Hematopoietic multipotent progenitor cell treated with erythropoietin and hydrocortisone succinate and interleukin-3 and kit ligand, for 6 days (in vitro differentiated cells): Measurements from ENCODE around the gene KRTAP10-7.
"Not testable (repeated sequence)": the region's sequence is repeated elsewhere in the genome, so short reads cannot be mapped to it uniquely, and the experiment has no call there.

ENCODE experiments used
- DNase-seq: peaks from one replicate; pipeline ENCODE4 v3.0.0-alpha.2; 2015

Gene KRTAP10-7

GRCh38 chr21:44590897-44591800 is 9.2 kb upstream of the KRTAP10-7 start:
- DNase-seq, result not testable (repeated sequence)

- DNase-seq, result not testable (repeated sequence)
These were observed 8.6 kb upstream of the KRTAP10-7 start for GRCh38 chr21:44591801-44592130.

GRCh38 chr21:44592446-44593311 is 7.7 kb upstream of the KRTAP10-7 start, which contains the start of gene KRTAP10-6:
TSS of gene KRTAP10-6 (minus strand) at chr21:44592505. CDS start at chr21:44592484, 21 bp downstream.
- no peak for DNase-seq

GRCh38 chr21:44593598-44594405 is 6.6 kb upstream of the KRTAP10-7 start:
- DNase-seq, result peak; percentile 94

GRCh38 chr21:44594406-44594916 is 5.9 kb upstream of the KRTAP10-7 start:
- no peak for DNase-seq

- no peak for DNase-seq
These were observed 4.9 kb upstream of the KRTAP10-7 start for GRCh38 chr21:44595524-44595923.

GRCh38 chr21:44596068-44596725 is 4.2 kb upstream of the KRTAP10-7 start:
- DNase-seq, result no peak

GRCh38 chr21:44598061-44598460 is 2.3 kb upstream of the KRTAP10-7 start:
- no peak for DNase-seq

GRCh38 chr21:44599264-44600029 is 950 bp upstream of the KRTAP10-7 start:
- no peak for DNase-seq

- DNase-seq, result not testable (repeated sequence)
These were observed 694 bp downstream of the KRTAP10-7 start for GRCh38 chr21:44601091-44601490.

GRCh38 chr21:44601596-44602462 is 1.4 kb downstream of the KRTAP10-7 start:
- DNase-seq, result no peak

- DNase-seq, result no peak
These were observed 2.1 kb downstream of the KRTAP10-7 start for GRCh38 chr21:44602463-44602850.

GRCh38 chr21:44603109-44603875 is 2.9 kb downstream of the KRTAP10-7 start:
- DNase-seq, result no peak

GRCh38 chr21:44603911-44604310 is 3.5 kb downstream of the KRTAP10-7 start:
- DNase-seq, result no peak

- no peak for DNase-seq
These were observed 6.1 kb downstream of the KRTAP10-7 start for GRCh38 chr21:44606495-44606894.

GRCh38 chr21:44609193-44609592 is 8.8 kb downstream of the KRTAP10-7 start:
- DNase-seq, result no peak

GRCh38 chr21:44610157-44610843 is 9.9 kb downstream of the KRTAP10-7 start:
- DNase-seq, result not testable (repeated sequence)

- no peak for DNase-seq
These were observed 11.2 kb downstream of the KRTAP10-7 start for GRCh38 chr21:44611551-44611950.

- no peak for DNase-seq
These were observed 11.7 kb downstream of the KRTAP10-7 start, which contains the start of gene KRTAP10-8 for GRCh38 chr21:44612029-44612486. TSS of gene KRTAP10-8 (plus strand) at chr21:44612079. CDS start at chr21:44612101, 22 bp downstream.
